Thoracic aorta (tissue), 2 donors: ENCODE results near the gene ACADSB. TPM values are rescaled to one million over a fixed set of nuclear protein-coding genes. Genes with fewer than 3 reads are reported as not detected.
A peak's percentile ranks its signal among the peaks of the same experiment; 100 is the strongest.

Experiments
- ATAC-seq: fragments of 150-250 bp; one replicate; pipeline ENCODE4 v1.8.0; 2017; ENCODE audit warnings: low read depth; ENCODE audit not compliant: insufficient number of reproducible peaks, low FRiP score
- DNase-seq: peaks from one replicate; pipeline ENCODE4 v3.0.0-alpha.2; 2020; ENCODE audit warnings: low spot score
- H3K27ac ChIP-seq, 2 donors: fragments of 200-600 bp; sonication (generic); 1 replicate in 1 of 2; 2 replicates in 1 of 2; pipeline ENCODE4 v1.5.1; 2016; ENCODE audit warnings: mild to moderate bottlenecking in 2 of 2, moderate library complexity in 2 of 2
- H3K27me3 ChIP-seq: fragments of 200-600 bp; sonication (generic); replicated peaks from 2 replicates; pipeline ENCODE4 v1.6.0; 2016; ENCODE audit warnings: mild to moderate bottlenecking; ENCODE audit not compliant: insufficient read depth
- H3K36me3 ChIP-seq: fragments of 200-600 bp; sonication (generic); one replicate; pipeline ENCODE4 v1.5.1; 2016
- H3K4me1 ChIP-seq, 2 donors: fragments of 200-600 bp; sonication (generic); 1 replicate in 1 of 2; 2 replicates in 1 of 2; pipeline versions ENCODE4 v1.5.1 to v1.6.0; 2016; ENCODE audit warnings: low read depth in 2 of 2, mild to moderate bottlenecking in 1 of 2; ENCODE audit not compliant: control insufficient read depth in 1 of 2
- H3K4me3 ChIP-seq: fragments of 200-600 bp; sonication (generic); 2 replicates; pipeline ENCODE4 v1.5.1; 2016; ENCODE audit warnings: mild to moderate bottlenecking
- H3K9me3 ChIP-seq: fragments of 200-600 bp; sonication (generic); 2 replicates; pipeline ENCODE4 v1.5.1; 2016
- CTCF ChIP-seq: fragments of 200-600 bp; sonication (generic); IDR thresholded peaks from one replicate; pipeline ENCODE4 v1.5.1; 2019; ENCODE audit warnings: antibody characterized with exemption
- total RNA-seq, 2 donors: library from RNA; depleted of rRNA; stranded (reverse); fragments of >200 nt; gene quantifications; one replicate each; pipeline versions ENCODE4 v1.1.0 to v1.2.3, GENCODE V29; 2016

The ACADSB gene
- total RNA-seq, 2 donors from 2014 or later: 11.8 to 14.7 TPM

GRCh38 chr10:123038782-123039631 is 30.2 kb downstream of the ACADSB start:
- Histone ChIP-seq H3K4me3 (no peak overlapping the region), H3K27ac (no peak overlapping the region), H3K9me3 (no peaks in the 10 kb centered on the region), H3K4me1 (no peaks in the 10 kb centered on the region), H3K36me3 (peaks cover 19% of the 10 kb centered on the region), H3K27me3 (no peaks in the 10 kb centered on the region)
- ATAC-seq: no peak
- no peak for TF ChIP-seq CTCF
- no peak for DNase-seq

- Histone ChIP-seq H3K27ac (no peak overlapping the region), H3K4me3 (no peak overlapping the region), H3K27me3 (no peaks in the 10 kb centered on the region), H3K4me1 (no peaks in the 10 kb centered on the region), H3K9me3 (no peaks in the 10 kb centered on the region), H3K36me3 (peaks cover 19% of the 10 kb centered on the region)
- TF ChIP-seq CTCF: no peak
- DNase-seq: no peak
- ATAC-seq: no peak
Observed at GRCh38 chr10:123039632-123039930, 30.8 kb downstream of the ACADSB start.

GRCh38 chr10:123042708-123043408 is 34.1 kb downstream of the ACADSB start:
- no peaks in the 10 kb centered on the region for H3K27me3 ChIP-seq
- DNase-seq (no peak), ATAC-seq (no peak)
- H3K4me3 ChIP-seq: no peak overlapping the region
- no peak overlapping the region for H3K27ac ChIP-seq
- TF ChIP-seq CTCF: no peak
- H3K9me3 ChIP-seq: no peaks in the 10 kb centered on the region
- no peaks in the 10 kb centered on the region for H3K4me1 ChIP-seq
- H3K36me3 ChIP-seq: peaks cover 14% of the 10 kb centered on the region

- no peaks in the 10 kb centered on the region for H3K27me3 ChIP-seq
- no peak overlapping the region for H3K27ac ChIP-seq
- DNase-seq (no peak), ATAC-seq (no peak)
- H3K9me3 ChIP-seq: no peaks in the 10 kb centered on the region
- no peak overlapping the region for H3K4me3 ChIP-seq
- TF ChIP-seq CTCF: peak; percentile 32
- H3K4me1 ChIP-seq: no peaks in the 10 kb centered on the region
- H3K36me3 ChIP-seq: peaks cover 17% of the 10 kb centered on the region
Observed at GRCh38 chr10:123043409-123043925, 34.7 kb downstream of the ACADSB start.

- no peaks in the 10 kb centered on the region for H3K4me1 ChIP-seq
- no peak for TF ChIP-seq CTCF
- no peak overlapping the region for H3K4me3 ChIP-seq
- DNase-seq: no peak
- H3K27me3 ChIP-seq: no peaks in the 10 kb centered on the region
- no peak for ATAC-seq
- H3K27ac ChIP-seq: no peak overlapping the region
- no peaks in the 10 kb centered on the region for H3K9me3 ChIP-seq
- peaks cover 17% of the 10 kb centered on the region for H3K36me3 ChIP-seq
Observed at GRCh38 chr10:123044391-123044790, 35.6 kb downstream of the ACADSB start.
